Measurements from ENCODE around the gene UCK1. TPM values are rescaled to one million over a fixed set of nuclear protein-coding genes. Genes with fewer than 3 reads are reported as not detected.

Gene UCK1
- polyA plus RNA-seq, 3 donors = 15.9 to 19.9 (median 16.3) TPM

GRCh38 chr9:131565369-131565768 is 34.3 kb upstream of the UCK1 start:
- Histone ChIP-seq H4K20me1 (ENCODE audit: insufficient read depth, low read length) (no peaks in the 10 kb centered on the region), H3K9ac (ENCODE audit: insufficient read depth, low read length, poor library complexity, severe bottlenecking) (no peak overlapping the region), H3K27ac (ENCODE audit: low read depth in 1 of 2, low read length in 2 of 2) (no peak overlapping the region), H3K4me2 (replicated peaks; ENCODE audit: extremely low read depth, low read length, poor library complexity, severe bottlenecking) (no peak overlapping the region), H3K4me3 (replicated peaks in 1 of 3; ENCODE audit: low read depth in 2 of 3, low read length in 3 of 3) (no peak overlapping the region), H3K79me2 (ENCODE audit: insufficient read depth, low read length) (no peaks in the 10 kb centered on the region), H3K27me3 (ENCODE audit: control insufficient read depth in 2 of 2, insufficient read depth in 2 of 2, low read length in 2 of 2) (no peaks in the 10 kb centered on the region), H3K9me3 (replicated peaks in 1 of 2; ENCODE audit: control insufficient read depth in 1 of 2, insufficient read depth in 1 of 2, low read length in 2 of 2) (peaks cover 5 to 7% of the 10 kb centered on the region in 2 donors), H2AFZ (ENCODE audit: insufficient read depth, low read depth, low read length, poor library complexity, severe bottlenecking) (no peak overlapping the region), H3K36me3 (replicated peaks in 1 of 2; ENCODE audit: control insufficient read depth in 1 of 2, insufficient read depth in 2 of 2, low read length in 2 of 2) (peaks cover 0 to 9% of the 10 kb centered on the region in 2 donors), H3K4me1 (ENCODE audit: control insufficient read depth in 1 of 2, insufficient read depth in 2 of 2, low read length in 2 of 2) (no peaks in the 10 kb centered on the region)
- no peaks in the 10 kb centered on the region for H3K4me1 Mint-ChIP-seq
- no peak for DNase-seq
- WGBS (ENCODE audit: insufficient coverage) = no CpG with 5 or more reads among the region's 5 CpGs
- peaks cover 7 to 29% (median 15%) of the 10 kb centered on the region in 7 donors for H3K9me3 Mint-ChIP-seq
- no peak for TF ChIP-seq CTCF (IDR thresholded peaks at IDR 0.05)
- intact Hi-C loops (cut with micrococcal nuclease) = no loop called here
- no peak overlapping the region for H3K4me3 Mint-ChIP-seq
- H3K27ac Mint-ChIP-seq = no peak overlapping the region
- H3K27me3 Mint-ChIP-seq (ENCODE audit: low read depth in 3 of 3) = peaks cover 0 to 3% (median 0%) of the 10 kb centered on the region in 3 donors
- H3K36me3 Mint-ChIP-seq = peaks cover 14 to 26% of the 10 kb centered on the region in 2 donors

- WGBS (ENCODE audit: insufficient coverage) = 94% methylated on average over 2 of the region's 9 CpGs
- no peaks in the 10 kb centered on the region for H3K4me1 ChIP-seq (ENCODE audit: control insufficient read depth in 1 of 2, insufficient read depth in 2 of 2, low read length in 2 of 2)
- H3K27me3 ChIP-seq (ENCODE audit: control insufficient read depth in 2 of 2, insufficient read depth in 2 of 2, low read length in 2 of 2) = no peaks in the 10 kb centered on the region
- no peaks in the 10 kb centered on the region for H3K36me3 ChIP-seq (replicated peaks in 1 of 2; ENCODE audit: control insufficient read depth in 1 of 2, insufficient read depth in 2 of 2, low read length in 2 of 2)
- H3K79me2 ChIP-seq (ENCODE audit: insufficient read depth, low read length) = no peaks in the 10 kb centered on the region
- no peaks in the 10 kb centered on the region for H4K20me1 ChIP-seq (ENCODE audit: insufficient read depth, low read length)
- peaks cover 5 to 7% of the 10 kb centered on the region in 2 donors for H3K9me3 ChIP-seq (replicated peaks in 1 of 2; ENCODE audit: control insufficient read depth in 1 of 2, insufficient read depth in 1 of 2, low read length in 2 of 2)
- peaks cover 7 to 25% (median 14%) of the 10 kb centered on the region in 7 donors for H3K9me3 Mint-ChIP-seq
- no peak for TF ChIP-seq CTCF (IDR thresholded peaks at IDR 0.05)
- no peak overlapping the region for H3K4me2 ChIP-seq (replicated peaks; ENCODE audit: extremely low read depth, low read length, poor library complexity, severe bottlenecking)
- no peak overlapping the region for H2AFZ ChIP-seq (ENCODE audit: insufficient read depth, low read depth, low read length, poor library complexity, severe bottlenecking)
- H3K9ac ChIP-seq (ENCODE audit: insufficient read depth, low read length, poor library complexity, severe bottlenecking) = no peak overlapping the region
- no peak overlapping the region for H3K4me3 ChIP-seq (replicated peaks in 1 of 3; ENCODE audit: low read depth in 2 of 3, low read length in 3 of 3)
- H3K4me1 Mint-ChIP-seq = no peaks in the 10 kb centered on the region
- no peak overlapping the region for H3K27ac Mint-ChIP-seq
- peaks cover 0 to 3% (median 0%) of the 10 kb centered on the region in 3 donors for H3K27me3 Mint-ChIP-seq (ENCODE audit: low read depth in 3 of 3)
- intact Hi-C loops (cut with micrococcal nuclease) = no loop called here
- H3K4me3 Mint-ChIP-seq = no peak overlapping the region
- DNase-seq = no peak
- H3K27ac ChIP-seq (ENCODE audit: low read depth in 1 of 2, low read length in 2 of 2) = no peak overlapping the region
- H3K36me3 Mint-ChIP-seq = peaks cover 0 to 6% of the 10 kb centered on the region in 2 donors
These were observed 31.2 kb upstream of the UCK1 start for GRCh38 chr9:131562032-131562959.

Data from CD14-positive monocyte (primary cell).